Measurements from ENCODE around the gene MC2R. TPM values are rescaled to one million over a fixed set of nuclear protein-coding genes. Genes with fewer than 3 reads are reported as not detected.

The MC2R gene
- polyA plus RNA-seq (2011; rRNA removed), result not detected in 2 replicates
- polyA minus RNA-seq (2011; rRNA and poly(A)+ RNA removed), result not detected in 2 replicates

DNA sequence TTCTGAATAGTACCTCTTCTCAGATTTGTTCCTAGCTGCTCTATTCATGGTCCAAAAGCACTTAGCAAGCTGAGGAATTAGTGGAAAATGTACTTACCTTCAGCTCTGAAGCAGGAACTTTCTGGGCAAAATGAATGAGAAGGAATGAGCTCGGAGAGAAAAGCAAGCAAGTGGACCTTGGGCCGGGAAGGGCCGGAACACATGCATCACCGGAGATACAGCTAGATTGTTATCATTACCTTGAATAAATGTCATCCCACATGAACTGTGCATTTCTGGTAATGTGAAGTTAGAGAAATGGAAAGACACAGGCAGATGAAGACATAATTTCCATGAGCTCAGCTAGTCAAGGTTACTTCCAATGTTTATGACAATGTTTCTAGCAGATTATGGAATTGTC is at the start of gene MC2R:
Gene MC2R (minus strand): TSS at position 146 of the 400 bp plus-strand sequence. CDS start 30,018 bp downstream, outside the sequence.
- no peaks in the 10 kb centered on the region for H3K36me3 ChIP-seq (ENCODE audit: control insufficient read depth, insufficient read depth, low read length)
- no peak within 1 kb of the TSS for H3K4me3 ChIP-seq (ENCODE audit: low read depth, low read length)
- ChIA-PET CTCF (no interaction called here), POLR2A (no interaction called here)
- no peak for DNase-seq (ENCODE audit: low read depth)
- TF ChIP-seq CTCF (IDR thresholded peaks at IDR 0.05; ENCODE audit: insufficient read depth, low read depth, low read length), result no peak
- H3K27me3 ChIP-seq (ENCODE audit: control insufficient read depth, insufficient read depth, low read length), result no peaks in the 10 kb centered on the region

- Histone ChIP-seq H3K27me3 (ENCODE audit: control insufficient read depth, insufficient read depth, low read length) (no peaks in the 10 kb centered on the region), H3K4me3 (ENCODE audit: low read depth, low read length) (no peak overlapping the region), H3K36me3 (ENCODE audit: control insufficient read depth, insufficient read depth, low read length) (no peaks in the 10 kb centered on the region)
- DNase-seq (ENCODE audit: low read depth), result no peak
- ChIA-PET CTCF (no interaction called here), POLR2A (no interaction called here)
- no peak for TF ChIP-seq CTCF (IDR thresholded peaks at IDR 0.05; ENCODE audit: insufficient read depth, low read depth, low read length)
Observed at GRCh38 chr18:13945811-13946210, 30.5 kb upstream of the MC2R start.

DNA sequence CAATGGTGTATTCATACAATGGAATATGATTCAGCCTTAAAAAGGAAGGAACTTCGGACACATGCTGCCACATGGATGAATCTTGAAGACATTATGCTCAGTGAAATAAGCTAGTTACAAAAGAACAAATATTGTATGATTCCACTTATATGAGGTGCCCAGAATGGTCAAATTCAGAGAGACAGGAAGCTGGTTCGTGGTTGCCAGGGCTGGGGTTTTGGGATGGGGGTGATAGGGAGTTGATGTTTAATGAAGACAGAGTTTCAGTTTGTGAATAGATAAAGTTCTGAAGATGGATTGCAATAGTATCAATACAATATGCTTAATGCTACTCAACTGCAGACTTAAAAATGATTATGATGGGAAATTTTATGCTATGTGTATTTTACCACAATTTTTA is 28.0 kb upstream of the MC2R start:
- CTCF ChIA-PET, result no interaction called here
- Histone ChIP-seq H3K36me3 (ENCODE audit: control insufficient read depth, insufficient read depth, low read length) (no peaks in the 10 kb centered on the region), H3K4me3 (ENCODE audit: low read depth, low read length) (no peak overlapping the region), H3K27me3 (ENCODE audit: control insufficient read depth, insufficient read depth, low read length) (no peaks in the 10 kb centered on the region)
- no peak for TF ChIP-seq CTCF (IDR thresholded peaks at IDR 0.05; ENCODE audit: insufficient read depth, low read depth, low read length)
- DNase-seq (ENCODE audit: low read depth), result no peak
- POLR2A ChIA-PET, result no interaction called here

DNA sequence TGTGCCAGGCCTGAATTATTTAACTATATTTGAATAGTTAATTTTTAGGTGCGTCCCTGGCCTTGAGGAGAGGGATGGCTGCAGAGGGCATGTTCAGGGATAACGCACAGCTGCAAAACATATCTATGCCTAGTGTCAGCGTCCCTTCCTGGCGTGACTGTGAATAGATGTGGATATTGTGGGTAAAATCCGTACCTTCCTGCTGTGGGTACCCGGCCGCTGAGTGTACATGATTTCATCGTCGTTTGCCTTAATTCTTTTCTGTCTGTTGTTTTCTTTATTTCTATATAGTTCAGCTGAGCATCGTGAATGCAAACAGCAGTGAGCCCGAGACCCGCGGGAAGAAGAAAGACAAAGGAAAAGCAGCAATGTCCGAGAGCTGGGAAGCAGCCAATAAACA is 25.0 kb upstream of the MC2R start:
- no peaks in the 10 kb centered on the region for H3K36me3 ChIP-seq (ENCODE audit: control insufficient read depth, insufficient read depth, low read length)
- TF ChIP-seq CTCF (IDR thresholded peaks at IDR 0.05; ENCODE audit: insufficient read depth, low read depth, low read length), result no peak
- no peaks in the 10 kb centered on the region for H3K27me3 ChIP-seq (ENCODE audit: control insufficient read depth, insufficient read depth, low read length)
- no peak overlapping the region for H3K4me3 ChIP-seq (ENCODE audit: low read depth, low read length)
- DNase-seq (ENCODE audit: low read depth), result no peak
- POLR2A ChIA-PET, result no interaction called here
- CTCF ChIA-PET, result no interaction called here

GRCh38 chr18:13934676-13935075 is 19.3 kb upstream of the MC2R start:
- TF ChIP-seq CTCF (IDR thresholded peaks at IDR 0.05; ENCODE audit: insufficient read depth, low read depth, low read length), result no peak
- no peak overlapping the region for H3K4me3 ChIP-seq (ENCODE audit: low read depth, low read length)
- POLR2A ChIA-PET, result no interaction called here
- H3K27me3 ChIP-seq (ENCODE audit: control insufficient read depth, insufficient read depth, low read length), result no peaks in the 10 kb centered on the region
- CTCF ChIA-PET, result no interaction called here
- H3K36me3 ChIP-seq (ENCODE audit: control insufficient read depth, insufficient read depth, low read length), result no peaks in the 10 kb centered on the region
- no peak for DNase-seq (ENCODE audit: low read depth)

All from BJ (cell line).